ENCODE data around the gene AQP2.

The AQP2 gene

DNA sequence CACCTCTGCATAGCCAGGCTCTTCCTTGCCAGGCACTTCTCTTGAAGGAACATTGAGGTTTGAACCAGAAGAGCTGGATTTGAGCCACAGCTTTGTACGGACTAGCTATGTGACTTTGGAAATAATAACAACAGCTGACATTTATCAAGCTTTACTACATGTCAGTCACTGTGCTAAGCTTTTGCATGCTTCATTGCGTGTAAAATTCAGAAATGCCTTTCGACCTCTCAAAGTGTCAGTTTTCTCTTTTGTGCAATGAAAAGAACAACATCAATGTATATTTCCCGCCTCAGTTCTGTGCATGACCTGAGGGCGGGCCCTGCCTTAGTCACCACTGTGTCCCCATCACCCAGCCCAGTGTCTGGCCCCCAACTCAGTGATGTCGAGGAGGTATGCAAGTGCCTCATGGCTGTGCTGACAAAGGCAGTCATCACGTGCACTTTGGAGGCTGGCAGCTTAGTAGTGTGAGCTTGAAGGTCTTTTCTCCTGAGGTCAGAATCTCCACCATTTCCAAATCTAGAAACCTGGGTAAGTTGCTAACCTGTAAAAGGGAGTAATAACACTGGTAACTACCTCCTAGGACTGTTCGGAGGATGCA lies 17.9 kb upstream of the AQP2 start:
- Histone ChIP-seq H3K27ac (ENCODE audit: low read depth, low read length, poor library complexity, severe bottlenecking) (no peak overlapping the region), H3K36me3 (ENCODE audit: insufficient read depth, low read length) (no peaks in the 10 kb centered on the region; the same call in 1 of the 2 replicates), H2AFZ (ENCODE audit: low read length) (no peak overlapping the region), H3K9ac (ENCODE audit: low read length) (no peak overlapping the region), H3K4me2 (ENCODE audit: low read length) (no peak overlapping the region), H4K20me1 (ENCODE audit: insufficient read depth, low read length) (no peaks in the 10 kb centered on the region), H3K27me3 (ENCODE audit: insufficient read depth, low read length) (peaks cover 7% of the 10 kb centered on the region; the same call in 1 of the 2 replicates), H3K9me2 (ENCODE audit: low read depth, low read length) (no peaks in the 10 kb centered on the region), H3F3A (ENCODE audit: insufficient read depth, low read length) (no peaks in the 10 kb centered on the region), H3K9me3 (ENCODE audit: low read length) (no peaks in the 10 kb centered on the region), H3K4me1 (ENCODE audit: insufficient read depth, low read length, severe bottlenecking) (no peaks in the 10 kb centered on the region), H3K79me2 (ENCODE audit: insufficient read depth, low read length) (no peaks in the 10 kb centered on the region), H3K4me3 (ENCODE audit: low read depth, low read length, poor library complexity, severe bottlenecking) (no peak overlapping the region)
- TF ChIP-seq, protein P1, sequence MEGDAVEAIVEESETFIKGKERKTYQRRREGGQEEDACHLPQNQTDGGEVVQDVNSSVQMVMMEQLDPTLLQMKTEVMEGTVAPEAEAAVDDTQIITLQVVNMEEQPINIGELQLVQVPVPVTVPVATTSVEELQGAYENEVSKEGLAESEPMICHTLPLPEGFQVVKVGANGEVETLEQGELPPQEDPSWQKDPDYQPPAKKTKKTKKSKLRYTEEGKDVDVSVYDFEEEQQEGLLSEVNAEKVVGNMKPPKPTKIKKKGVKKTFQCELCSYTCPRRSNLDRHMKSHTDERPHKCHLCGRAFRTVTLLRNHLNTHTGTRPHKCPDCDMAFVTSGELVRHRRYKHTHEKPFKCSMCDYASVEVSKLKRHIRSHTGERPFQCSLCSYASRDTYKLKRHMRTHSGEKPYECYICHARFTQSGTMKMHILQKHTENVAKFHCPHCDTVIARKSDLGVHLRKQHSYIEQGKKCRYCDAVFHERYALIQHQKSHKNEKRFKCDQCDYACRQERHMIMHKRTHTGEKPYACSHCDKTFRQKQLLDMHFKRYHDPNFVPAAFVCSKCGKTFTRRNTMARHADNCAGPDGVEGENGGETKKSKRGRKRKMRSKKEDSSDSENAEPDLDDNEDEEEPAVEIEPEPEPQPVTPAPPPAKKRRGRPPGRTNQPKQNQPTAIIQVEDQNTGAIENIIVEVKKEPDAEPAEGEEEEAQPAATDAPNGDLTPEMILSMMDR (IDR thresholded peaks at IDR 0.05; ENCODE audit: low read length) = no peak
- TF ChIP-seq EZH2 (IDR thresholded peaks at IDR 0.05; ENCODE audit: borderline replicate concordance, low read length) = no peak

DNA sequence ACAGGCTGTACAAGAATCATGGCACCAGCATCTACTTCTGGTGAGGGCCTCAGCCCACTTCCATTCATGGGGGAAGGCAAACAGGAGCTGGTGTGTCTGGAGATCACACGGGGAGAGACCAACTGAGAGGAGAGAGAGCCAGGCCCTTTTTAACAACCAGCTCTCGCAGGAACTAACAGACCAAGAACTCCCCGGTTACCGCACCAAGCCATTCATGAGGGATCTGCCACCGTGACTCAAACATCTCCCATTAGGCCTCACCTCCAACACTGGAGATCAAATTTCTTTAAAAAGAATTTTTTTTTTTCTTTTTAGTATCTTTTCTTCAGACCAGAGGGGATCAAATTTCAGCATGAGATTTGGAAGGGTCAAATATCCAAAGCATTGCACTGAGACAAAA lies 16.7 kb upstream of the AQP2 start:
- H3K27ac ChIP-seq (ENCODE audit: low read depth, low read length, poor library complexity, severe bottlenecking) = no peak overlapping the region
- no peaks in the 10 kb centered on the region; the same call in 1 of the 2 replicates for H3K36me3 ChIP-seq (ENCODE audit: insufficient read depth, low read length)
- H3K9me3 ChIP-seq (ENCODE audit: low read length) = no peaks in the 10 kb centered on the region
- TF ChIP-seq, protein P1 (IDR thresholded peaks at IDR 0.05; ENCODE audit: low read length) = no peak
- TF ChIP-seq EZH2 (IDR thresholded peaks at IDR 0.05; ENCODE audit: borderline replicate concordance, low read length) = no peak
- H3K4me1 ChIP-seq (ENCODE audit: insufficient read depth, low read length, severe bottlenecking) = no peaks in the 10 kb centered on the region
- H3F3A ChIP-seq (ENCODE audit: insufficient read depth, low read length) = no peaks in the 10 kb centered on the region
- no peak overlapping the region for H3K9ac ChIP-seq (ENCODE audit: low read length)
- H3K4me3 ChIP-seq (ENCODE audit: low read depth, low read length, poor library complexity, severe bottlenecking) = no peak overlapping the region
- H3K9me2 ChIP-seq (ENCODE audit: low read depth, low read length) = no peaks in the 10 kb centered on the region
- H3K4me2 ChIP-seq (ENCODE audit: low read length) = no peak overlapping the region
- H4K20me1 ChIP-seq (ENCODE audit: insufficient read depth, low read length) = no peaks in the 10 kb centered on the region
- no peaks in the 10 kb centered on the region for H3K79me2 ChIP-seq (ENCODE audit: insufficient read depth, low read length)
- no peak overlapping the region for H2AFZ ChIP-seq (ENCODE audit: low read length)
- H3K27me3 ChIP-seq (ENCODE audit: insufficient read depth, low read length) = peaks cover 7% of the 10 kb centered on the region; the same call in 1 of the 2 replicates

DNA sequence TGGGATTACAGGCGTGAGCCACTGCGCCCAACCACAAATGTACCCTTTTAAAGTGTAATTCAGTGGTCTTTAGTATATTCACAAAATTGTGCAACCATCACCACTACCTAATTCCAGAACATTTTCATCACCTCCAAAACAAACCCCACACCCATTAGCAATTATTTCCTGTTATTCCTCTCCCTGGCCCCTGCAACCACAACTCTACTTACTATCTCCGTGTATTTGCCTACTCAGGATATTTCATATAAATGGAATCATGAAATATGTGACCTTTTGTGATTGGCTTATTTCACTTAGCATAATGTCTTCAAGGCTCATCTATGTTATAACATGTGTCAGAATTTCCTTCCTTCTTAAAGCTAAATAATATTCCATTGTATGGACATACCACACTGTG lies 16.0 kb upstream of the AQP2 start:
- H3F3A ChIP-seq (ENCODE audit: insufficient read depth, low read length) = no peaks in the 10 kb centered on the region
- H3K4me1 ChIP-seq (ENCODE audit: insufficient read depth, low read length, severe bottlenecking) = no peaks in the 10 kb centered on the region
- TF ChIP-seq EZH2 (IDR thresholded peaks at IDR 0.05; ENCODE audit: borderline replicate concordance, low read length) = no peak
- TF ChIP-seq, protein P1 (IDR thresholded peaks at IDR 0.05; ENCODE audit: low read length) = no peak
- H3K9ac ChIP-seq (ENCODE audit: low read length) = no peak overlapping the region
- no peak overlapping the region for H3K4me2 ChIP-seq (ENCODE audit: low read length)
- H3K4me3 ChIP-seq (ENCODE audit: low read depth, low read length, poor library complexity, severe bottlenecking) = no peak overlapping the region
- no peak overlapping the region for H3K27ac ChIP-seq (ENCODE audit: low read depth, low read length, poor library complexity, severe bottlenecking)
- H4K20me1 ChIP-seq (ENCODE audit: insufficient read depth, low read length) = no peaks in the 10 kb centered on the region
- no peaks in the 10 kb centered on the region for H3K79me2 ChIP-seq (ENCODE audit: insufficient read depth, low read length)
- no peaks in the 10 kb centered on the region for H3K9me2 ChIP-seq (ENCODE audit: low read depth, low read length)
- no peaks in the 10 kb centered on the region; the same call in 1 of the 2 replicates for H3K36me3 ChIP-seq (ENCODE audit: insufficient read depth, low read length)
- H3K27me3 ChIP-seq (ENCODE audit: insufficient read depth, low read length) = peaks cover 5% of the 10 kb centered on the region; the same call in 1 of the 2 replicates
- H2AFZ ChIP-seq (ENCODE audit: low read length) = no peak overlapping the region
- no peaks in the 10 kb centered on the region for H3K9me3 ChIP-seq (ENCODE audit: low read length)

All from OCI-LY1 (cell line).